Mesendoderm (in vitro differentiated cells): ENCODE measurements around the gene PDE1C.

ENCODE experiments used
- DNase-seq: peaks from one replicate; pipeline ENCODE4 v3.0.0; 2013
- H2AK5ac ChIP-seq: 2 replicates; pipeline ENCODE4 v1.6.1; 2013; ENCODE audit warnings: low read length, inconsistent platforms
- H2BK120ac ChIP-seq: 2 replicates; pipeline ENCODE4 v1.6.1; 2013; ENCODE audit warnings: low read depth, mild to moderate bottlenecking, low read length, moderate library complexity, mixed read lengths
- H2BK15ac ChIP-seq: replicated peaks from 2 replicates; pipeline ENCODE4 v1.6.1; 2013; ENCODE audit warnings: low read depth, mild to moderate bottlenecking, moderate library complexity
- H2BK5ac ChIP-seq: 2 replicates; pipeline ENCODE4 v1.6.1; 2013; ENCODE audit warnings: low read length, inconsistent platforms
- H3K18ac ChIP-seq: 2 replicates; pipeline ENCODE4 v1.6.1; 2013; ENCODE audit warnings: mild to moderate bottlenecking, low read length, mixed read lengths
- H3K23ac ChIP-seq: one replicate; pipeline ENCODE4 v1.6.1; 2013; ENCODE audit warnings: low read length
- H3K27ac ChIP-seq: 2 replicates; pipeline ENCODE4 v1.5.1; 2013; ENCODE audit warnings: low read depth, mild to moderate bottlenecking, inconsistent platforms, low read length, moderate library complexity
- H3K27me3 ChIP-seq: 2 replicates; pipeline ENCODE4 v1.6.1; 2013; ENCODE audit warnings: low read length, control low read depth, mild to moderate bottlenecking, inconsistent platforms; ENCODE audit not compliant: insufficient read depth, poor library complexity
- H3K36me3 ChIP-seq: 2 replicates; pipeline ENCODE4 v1.6.1; 2013; ENCODE audit warnings: low read length, inconsistent platforms; ENCODE audit not compliant: control insufficient read depth, insufficient read depth
- H3K4ac ChIP-seq: one replicate; pipeline ENCODE4 v1.6.1; 2013; ENCODE audit warnings: low read depth, mild to moderate bottlenecking, low read length, moderate library complexity
- H3K4me1 ChIP-seq: 2 replicates; pipeline ENCODE4 v1.6.1; 2013; ENCODE audit warnings: low read depth, low read length, inconsistent platforms; ENCODE audit not compliant: control insufficient read depth
- H3K4me2 ChIP-seq: 2 replicates; pipeline ENCODE4 v1.6.1; 2013; ENCODE audit warnings: low read length
- H3K4me3 ChIP-seq: 2 replicates; pipeline ENCODE4 v1.5.1; 2013; ENCODE audit warnings: mild to moderate bottlenecking, low read length
- H3K56ac ChIP-seq: one replicate; pipeline ENCODE4 v1.6.1; 2013; ENCODE audit warnings: low read length
- H3K79me1 ChIP-seq: 2 replicates; pipeline ENCODE4 v1.6.1; 2013; ENCODE audit warnings: low read length, inconsistent platforms
- H3K79me2 ChIP-seq: 2 replicates; pipeline ENCODE4 v1.6.1; 2013; ENCODE audit warnings: mild to moderate bottlenecking, low read length; ENCODE audit not compliant: control insufficient read depth, insufficient read depth
- H3K9ac ChIP-seq: 2 replicates; pipeline ENCODE4 v1.6.1; 2013; ENCODE audit warnings: low read length, inconsistent platforms
- H4K5ac ChIP-seq: one replicate; pipeline ENCODE4 v1.6.1; 2013; ENCODE audit warnings: low read length
- H4K8ac ChIP-seq: one replicate; pipeline ENCODE4 v1.6.1; 2013; ENCODE audit warnings: low read depth, mild to moderate bottlenecking, control low read depth, low read length, moderate library complexity
- WGBS: extraction: QIAGEN DNeasy Blood & Tissue Kit; methylation state at CpG from one replicate; pipeline ENCODE4 v1.1.7; 2013; ENCODE audit warnings: low lambda C conversion rate, missing lambda C conversion rate; ENCODE audit not compliant: insufficient coverage; ENCODE audit errors: extremely low coverage; 5-methylcytosine and 5-hydroxymethylcytosine counted together

PDE1C gene

DNA sequence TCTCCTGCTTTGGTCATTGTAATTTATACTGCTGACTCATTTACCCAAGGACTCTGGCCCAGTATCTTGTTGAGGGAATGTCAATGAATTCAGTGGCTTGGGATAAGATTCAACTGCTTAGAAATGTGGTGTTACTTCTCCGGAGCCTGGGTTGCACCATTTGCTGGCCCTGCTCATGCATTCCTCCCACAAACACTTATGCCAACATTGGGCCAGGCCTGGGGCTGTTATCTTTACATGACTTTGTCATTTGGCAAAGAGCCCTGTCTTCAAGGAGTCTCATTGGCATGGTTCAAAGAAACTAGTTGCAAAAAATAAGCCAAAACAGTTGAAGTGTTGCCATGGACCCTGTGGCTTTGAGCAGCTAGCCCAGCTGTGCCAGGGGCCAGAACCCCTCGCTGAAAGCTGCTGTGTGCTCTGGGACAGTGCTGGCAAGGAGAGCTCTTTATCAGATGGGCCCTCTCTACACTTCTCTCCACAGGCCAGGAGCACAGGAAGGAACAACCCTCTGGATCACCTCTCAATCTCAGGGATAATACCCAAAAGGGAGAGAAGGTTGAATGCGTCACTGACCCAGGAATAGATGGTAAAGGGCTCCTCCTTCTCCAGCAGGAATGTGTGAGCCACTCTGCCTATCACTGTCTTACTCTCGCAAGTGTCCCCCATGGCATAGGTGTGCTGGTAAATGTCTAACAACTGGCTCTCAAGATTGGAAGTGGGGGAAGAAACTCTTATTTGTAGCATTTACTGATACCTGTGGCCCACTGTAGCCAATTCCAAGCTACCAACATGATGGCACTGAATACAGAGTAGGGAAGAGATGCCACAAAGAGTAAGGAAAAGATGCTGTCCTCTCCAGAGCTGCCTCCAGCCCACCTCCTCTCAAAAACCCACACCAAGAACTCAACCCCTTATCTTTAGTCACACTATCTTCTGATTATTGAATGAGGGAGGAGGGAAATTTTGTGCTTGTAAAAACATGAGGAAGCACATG, 23.5 kb upstream of the PDE1C start:
- H3K27me3 ChIP-seq: no peaks in the 10 kb centered on the region
- no peak overlapping the region for H2BK120ac ChIP-seq
- H3K27ac ChIP-seq: no peak overlapping the region
- H2BK15ac ChIP-seq: no peak overlapping the region
- H3K79me2 ChIP-seq: no peaks in the 10 kb centered on the region
- no peaks in the 10 kb centered on the region for H3K36me3 ChIP-seq
- H2BK5ac ChIP-seq: no peak overlapping the region
- no peak overlapping the region for H3K4me3 ChIP-seq
- H3K4me1 ChIP-seq: no peaks in the 10 kb centered on the region
- WGBS: no CpG with 5 or more reads among the region's 4 CpGs
- peak; percentile 33 for DNase-seq
- no peak overlapping the region for H3K23ac ChIP-seq
- H3K79me1 ChIP-seq: no peaks in the 10 kb centered on the region
- H2AK5ac ChIP-seq: no peak overlapping the region
- no peak overlapping the region for H4K8ac ChIP-seq
- no peak overlapping the region for H3K4ac ChIP-seq
- no peak overlapping the region for H3K9ac ChIP-seq
- no peak overlapping the region for H3K56ac ChIP-seq
- no peak overlapping the region for H3K4me2 ChIP-seq
- no peak overlapping the region for H4K5ac ChIP-seq
- H3K18ac ChIP-seq: no peak overlapping the region

DNA sequence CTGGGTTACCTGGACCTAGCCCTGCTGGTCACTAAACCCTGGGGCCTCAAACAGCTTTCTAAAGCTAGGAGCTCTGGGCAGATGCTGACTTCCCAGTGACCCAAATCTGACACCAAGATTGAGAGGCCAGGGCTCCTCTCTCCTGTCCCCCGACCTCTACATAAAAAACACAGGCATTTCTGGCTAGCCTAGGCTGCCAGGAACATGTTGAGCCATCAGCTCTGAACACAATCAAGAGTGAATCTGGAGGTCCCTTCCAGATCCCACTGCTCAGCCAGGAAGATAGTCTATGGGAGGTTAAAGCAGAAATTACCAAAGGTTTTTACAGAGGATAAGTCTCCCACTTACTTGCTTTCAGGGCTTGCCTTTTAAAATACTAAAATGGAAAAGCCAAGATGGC, 22.1 kb upstream of the PDE1C start:
- Histone ChIP-seq H2BK120ac (no peak overlapping the region), H3K4me2 (no peak overlapping the region), H3K4me1 (no peaks in the 10 kb centered on the region), H2BK15ac (no peak overlapping the region), H2BK5ac (no peak overlapping the region), H4K5ac (no peak overlapping the region), H3K79me2 (no peaks in the 10 kb centered on the region), H2AK5ac (no peak overlapping the region), H3K27me3 (no peaks in the 10 kb centered on the region), H3K4ac (no peak overlapping the region), H3K9ac (no peak overlapping the region), H3K4me3 (no peak overlapping the region), H3K36me3 (no peaks in the 10 kb centered on the region), H3K79me1 (no peaks in the 10 kb centered on the region), H3K23ac (no peak overlapping the region), H3K27ac (no peak overlapping the region), H3K56ac (no peak overlapping the region), H4K8ac (no peak overlapping the region), H3K18ac (no peak overlapping the region)
- WGBS: no CpG with 5 or more reads among the region's 1 CpG
- DNase-seq: no peak

DNA sequence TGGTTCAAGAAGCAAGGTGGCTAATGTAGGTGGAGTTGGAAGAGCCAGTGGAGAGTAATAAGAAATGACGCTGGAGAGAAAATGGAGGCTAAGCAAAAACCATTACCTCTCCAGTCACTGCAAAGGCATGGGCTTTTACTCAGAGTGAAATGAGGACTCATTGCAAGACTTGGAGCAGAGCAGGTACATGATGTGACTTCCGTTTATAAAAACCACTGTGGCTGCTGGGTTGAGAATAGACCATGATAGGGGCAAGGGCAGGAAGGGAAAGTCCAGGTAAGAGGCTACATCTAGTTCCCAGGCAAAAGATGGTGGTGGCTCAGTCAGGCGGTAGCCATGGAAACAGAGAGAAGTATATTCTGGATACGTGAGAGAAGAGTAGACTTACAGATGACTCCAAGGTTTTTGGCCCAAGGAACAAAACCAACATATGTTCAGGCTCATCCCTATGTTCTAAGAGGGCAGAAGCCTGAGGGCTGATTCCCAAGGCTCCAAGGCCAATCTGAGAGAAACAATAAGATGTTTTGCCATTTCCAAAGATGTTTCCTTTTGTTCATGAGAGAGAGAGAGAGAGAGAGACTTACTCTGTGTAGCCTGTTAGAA, 21.5 kb upstream of the PDE1C start:
- no peak overlapping the region for H3K23ac ChIP-seq
- no peak overlapping the region for H2BK15ac ChIP-seq
- H2BK120ac ChIP-seq: no peak overlapping the region
- H2BK5ac ChIP-seq: no peak overlapping the region
- whole genome bisulfite sequencing: no CpG with 5 or more reads among the region's 4 CpGs
- no peak overlapping the region for H4K8ac ChIP-seq
- no peak overlapping the region for H3K56ac ChIP-seq
- no peaks in the 10 kb centered on the region for H3K79me1 ChIP-seq
- no peaks in the 10 kb centered on the region for H3K27me3 ChIP-seq
- H3K36me3 ChIP-seq: no peaks in the 10 kb centered on the region
- no peak overlapping the region for H2AK5ac ChIP-seq
- no peak overlapping the region for H3K9ac ChIP-seq
- DNase-seq: no peak
- no peak overlapping the region for H3K4ac ChIP-seq
- no peak overlapping the region for H4K5ac ChIP-seq
- H3K4me3 ChIP-seq: no peak overlapping the region
- H3K27ac ChIP-seq: no peak overlapping the region
- no peak overlapping the region for H3K4me2 ChIP-seq
- no peak overlapping the region for H3K18ac ChIP-seq
- no peaks in the 10 kb centered on the region for H3K79me2 ChIP-seq
- no peaks in the 10 kb centered on the region for H3K4me1 ChIP-seq

DNA sequence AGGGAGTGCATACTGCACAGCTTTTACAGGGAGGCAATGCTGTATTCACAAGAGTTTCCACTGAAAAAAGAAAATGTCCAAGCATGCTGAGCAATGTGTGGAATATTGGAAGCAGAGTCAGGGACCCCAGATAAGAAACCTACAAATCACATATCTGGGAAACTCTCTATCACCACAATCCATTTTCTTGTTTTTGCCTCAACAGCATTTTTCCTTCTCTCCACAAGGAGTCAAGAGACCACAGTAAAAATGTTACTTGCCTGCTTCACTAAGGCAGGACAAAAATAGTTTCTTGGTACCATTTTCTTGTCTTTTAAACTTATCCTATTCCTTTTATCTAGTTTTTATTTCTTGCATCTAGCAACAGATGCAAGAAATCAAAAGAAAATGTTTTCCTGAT, 19.5 kb upstream of the PDE1C start:
- no peak overlapping the region for H4K5ac ChIP-seq
- H2BK15ac ChIP-seq: no peak overlapping the region
- no peak overlapping the region for H3K9ac ChIP-seq
- H3K4ac ChIP-seq: no peak overlapping the region
- DNase-seq: no peak
- H3K27ac ChIP-seq: no peak overlapping the region
- H3K4me1 ChIP-seq: no peaks in the 10 kb centered on the region
- no peaks in the 10 kb centered on the region for H3K79me2 ChIP-seq
- H4K8ac ChIP-seq: no peak overlapping the region
- H3K23ac ChIP-seq: no peak overlapping the region
- H2AK5ac ChIP-seq: no peak overlapping the region
- H2BK5ac ChIP-seq: no peak overlapping the region
- no peaks in the 10 kb centered on the region for H3K27me3 ChIP-seq
- no peak overlapping the region for H3K4me3 ChIP-seq
- no peak overlapping the region for H3K56ac ChIP-seq
- no peak overlapping the region for H2BK120ac ChIP-seq
- H3K18ac ChIP-seq: no peak overlapping the region
- no peaks in the 10 kb centered on the region for H3K36me3 ChIP-seq
- no peak overlapping the region for H3K4me2 ChIP-seq
- no peaks in the 10 kb centered on the region for H3K79me1 ChIP-seq

DNA sequence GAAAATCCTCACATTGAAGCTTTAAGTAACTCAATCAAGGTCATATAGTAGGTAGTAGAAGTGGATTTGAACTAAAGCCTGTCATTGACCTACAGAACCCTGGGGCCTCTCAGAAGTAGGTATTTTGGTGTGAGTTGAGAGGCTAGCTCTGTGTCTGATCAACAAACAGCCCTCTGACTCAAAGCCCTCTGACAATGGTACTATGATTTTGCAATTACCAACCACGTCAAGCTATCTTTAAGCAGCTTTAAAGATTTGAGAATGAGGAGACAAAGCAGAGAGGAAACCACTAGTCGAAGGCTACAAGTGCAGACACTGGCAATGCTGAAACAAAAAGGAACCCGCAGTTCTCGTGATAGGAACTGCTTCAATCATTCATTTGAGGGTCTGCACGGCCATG, 19.0 kb upstream of the PDE1C start:
- H3K4me3 ChIP-seq: no peak overlapping the region
- WGBS: no CpG with 5 or more reads among the region's 5 CpGs

More for the DNA sequence above, 19.0 kb upstream of the PDE1C start:
- H3K9ac ChIP-seq: no peak overlapping the region
- no peak overlapping the region for H2BK15ac ChIP-seq
- no peak overlapping the region for H2AK5ac ChIP-seq
- H3K23ac ChIP-seq: no peak overlapping the region
- no peaks in the 10 kb centered on the region for H3K36me3 ChIP-seq
- no peak overlapping the region for H3K18ac ChIP-seq
- no peaks in the 10 kb centered on the region for H3K79me1 ChIP-seq
- no peak overlapping the region for H4K5ac ChIP-seq
- no peak overlapping the region for H2BK5ac ChIP-seq
- H2BK120ac ChIP-seq: no peak overlapping the region
- no peaks in the 10 kb centered on the region for H3K4me1 ChIP-seq
- H3K79me2 ChIP-seq: no peaks in the 10 kb centered on the region
- no peak overlapping the region for H3K27ac ChIP-seq
- H3K4me2 ChIP-seq: no peak overlapping the region
- no peak overlapping the region for H3K4ac ChIP-seq
- no peak overlapping the region for H3K56ac ChIP-seq
- no peaks in the 10 kb centered on the region for H3K27me3 ChIP-seq
- H4K8ac ChIP-seq: no peak overlapping the region
- DNase-seq: no peak
